ENCODE measurements around the gene DHX35. TPM values are rescaled to one million over a fixed set of nuclear protein-coding genes. Genes with fewer than 3 reads are reported as not detected.

Gene DHX35
- polyA plus RNA-seq, 3 donors: 1.6 to 11.2 (median 2.7) TPM

- Mint-ChIP-seq H3K9me3 (no peaks in the 10 kb centered on the region), H3K36me3 (peaks cover 66 to 83% of the 10 kb centered on the region in 2 donors), H3K27me3 (ENCODE audit: low read depth in 3 of 3) (no peaks in the 10 kb centered on the region), H3K4me3 (no peak overlapping the region), H3K4me1 (no peaks in the 10 kb centered on the region), H3K27ac (no peak overlapping the region)
- Histone ChIP-seq H3K9ac (ENCODE audit: insufficient read depth, low read length, poor library complexity, severe bottlenecking) (no peak overlapping the region), H3K79me2 (ENCODE audit: insufficient read depth, low read length) (peaks cover 16% of the 10 kb centered on the region), H3K27ac (ENCODE audit: low read depth in 1 of 2, low read length in 2 of 2) (no peak overlapping the region), H3K4me1 (ENCODE audit: control insufficient read depth in 1 of 2, insufficient read depth in 2 of 2, low read length in 2 of 2) (no peaks in the 10 kb centered on the region), H3K27me3 (ENCODE audit: control insufficient read depth in 2 of 2, insufficient read depth in 2 of 2, low read length in 2 of 2) (no peaks in the 10 kb centered on the region), H4K20me1 (ENCODE audit: insufficient read depth, low read length) (no peaks in the 10 kb centered on the region), H3K4me3 (replicated peaks in 1 of 3; ENCODE audit: low read depth in 2 of 3, low read length in 3 of 3) (no peak overlapping the region), H2AFZ (ENCODE audit: insufficient read depth, low read depth, low read length, poor library complexity, severe bottlenecking) (no peak overlapping the region), H3K4me2 (replicated peaks; ENCODE audit: extremely low read depth, low read length, poor library complexity, severe bottlenecking) (no peak overlapping the region), H3K36me3 (replicated peaks in 1 of 2; ENCODE audit: control insufficient read depth in 1 of 2, insufficient read depth in 2 of 2, low read length in 2 of 2) (peaks cover 58 to 95% of the 10 kb centered on the region in 2 donors), H3K9me3 (replicated peaks in 1 of 2; ENCODE audit: control insufficient read depth in 1 of 2, insufficient read depth in 1 of 2, low read length in 2 of 2) (no peaks in the 10 kb centered on the region)
- DNase-seq: no peak
- 90% methylated on average over 2 of the region's 3 CpGs for WGBS (ENCODE audit: insufficient coverage)
- intact Hi-C loops (cut with micrococcal nuclease): no loop called here
- no peak for TF ChIP-seq CTCF (IDR thresholded peaks at IDR 0.05)
Observed at GRCh38 chr20:38946836-38947235, 15.3 kb upstream of the DHX35 start.

GRCh38 chr20:38947931-38948362, 14.2 kb upstream of the DHX35 start:
- 89% methylated on average over 2 of the region's 7 CpGs for WGBS (ENCODE audit: insufficient coverage)
- peak overlapping the region in 1 of 7 donors; percentile 14 for H3K27ac Mint-ChIP-seq
- TF ChIP-seq CTCF (IDR thresholded peaks at IDR 0.05): no peak
- no peaks in the 10 kb centered on the region for H3K27me3 Mint-ChIP-seq (ENCODE audit: low read depth in 3 of 3)
- intact Hi-C loops (cut with micrococcal nuclease): no loop called here
- no peak overlapping the region for H3K9ac ChIP-seq (ENCODE audit: insufficient read depth, low read length, poor library complexity, severe bottlenecking)
- no peak overlapping the region for H3K4me2 ChIP-seq (replicated peaks; ENCODE audit: extremely low read depth, low read length, poor library complexity, severe bottlenecking)
- peaks cover 13% of the 10 kb centered on the region for H3K79me2 ChIP-seq (ENCODE audit: insufficient read depth, low read length)
- H3K4me3 ChIP-seq (replicated peaks in 1 of 3; ENCODE audit: low read depth in 2 of 3, low read length in 3 of 3): no peak overlapping the region
- peaks cover 63 to 81% of the 10 kb centered on the region in 2 donors for H3K36me3 Mint-ChIP-seq
- peaks cover 60 to 95% of the 10 kb centered on the region in 2 donors for H3K36me3 ChIP-seq (replicated peaks in 1 of 2; ENCODE audit: control insufficient read depth in 1 of 2, insufficient read depth in 2 of 2, low read length in 2 of 2)
- no peak overlapping the region for H3K27ac ChIP-seq (ENCODE audit: low read depth in 1 of 2, low read length in 2 of 2)
- H3K27me3 ChIP-seq (ENCODE audit: control insufficient read depth in 2 of 2, insufficient read depth in 2 of 2, low read length in 2 of 2): no peaks in the 10 kb centered on the region
- no peak for DNase-seq
- no peaks in the 10 kb centered on the region for H3K4me1 Mint-ChIP-seq
- H3K4me1 ChIP-seq (ENCODE audit: control insufficient read depth in 1 of 2, insufficient read depth in 2 of 2, low read length in 2 of 2): no peaks in the 10 kb centered on the region
- H3K9me3 Mint-ChIP-seq: no peaks in the 10 kb centered on the region
- H2AFZ ChIP-seq (ENCODE audit: insufficient read depth, low read depth, low read length, poor library complexity, severe bottlenecking): no peak overlapping the region
- no peaks in the 10 kb centered on the region for H4K20me1 ChIP-seq (ENCODE audit: insufficient read depth, low read length)
- H3K4me3 Mint-ChIP-seq: no peak overlapping the region
- H3K9me3 ChIP-seq (replicated peaks in 1 of 2; ENCODE audit: control insufficient read depth in 1 of 2, insufficient read depth in 1 of 2, low read length in 2 of 2): no peaks in the 10 kb centered on the region

Data from CD14-positive monocyte (primary cell).